GM18517 (cell line): ENCODE results near the gene NIPAL1.
A peak's percentile ranks its signal among the peaks of the same experiment; 100 is the strongest.

Experiments
- ATAC-seq: cut with Tn5 transposase; IDR thresholded peaks from one replicate; pipeline ENCODE4 v1.9.1; 2021; ENCODE audit warnings: mild to moderate bottlenecking, moderate library complexity; ENCODE audit not compliant: unreplicated experiment

NIPAL1 gene

DNA sequence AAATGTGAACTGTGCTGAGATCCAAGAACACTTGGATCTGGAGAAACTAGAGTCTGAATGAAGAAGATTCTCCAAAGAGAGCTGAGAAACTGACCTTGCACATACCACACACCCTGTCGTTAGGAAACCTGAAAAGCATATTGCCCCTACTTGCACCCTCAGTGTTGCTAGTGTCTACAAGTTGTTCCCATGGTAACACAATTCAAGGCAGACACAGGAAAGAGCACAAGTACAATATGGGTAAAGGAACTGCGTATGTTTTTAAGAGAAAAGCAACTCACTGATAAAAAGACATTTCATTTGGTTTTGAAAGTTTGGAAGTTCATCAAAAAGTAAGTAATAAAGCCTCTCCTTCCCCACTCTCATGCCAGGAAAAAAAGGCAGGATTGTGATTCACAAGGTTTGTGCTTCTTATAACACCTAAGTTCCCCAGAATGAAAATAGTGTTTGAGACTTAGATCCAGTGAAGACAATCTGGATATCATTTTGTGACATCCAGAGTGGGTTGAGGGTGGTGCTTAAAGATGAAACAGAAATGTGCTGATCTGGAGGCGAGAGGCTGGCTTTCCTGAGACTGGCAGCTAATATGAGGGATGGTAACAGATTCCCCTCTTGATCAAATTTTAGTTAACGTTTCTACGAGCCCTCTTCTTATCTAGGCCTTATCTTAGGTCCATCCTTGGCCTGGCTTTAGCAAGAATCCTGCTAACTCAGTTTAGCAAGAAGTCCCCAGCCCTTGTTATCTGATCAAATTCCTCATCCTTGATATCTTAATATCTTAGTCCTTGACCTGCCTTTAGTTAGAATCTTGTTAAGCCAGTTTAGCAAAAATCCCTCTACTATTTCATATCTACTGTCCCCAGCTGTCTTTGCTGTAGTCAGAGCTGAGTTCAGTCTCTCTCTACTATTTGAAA lies 42.3 kb downstream of the NIPAL1 start:
- no peak for ATAC-seq

DNA sequence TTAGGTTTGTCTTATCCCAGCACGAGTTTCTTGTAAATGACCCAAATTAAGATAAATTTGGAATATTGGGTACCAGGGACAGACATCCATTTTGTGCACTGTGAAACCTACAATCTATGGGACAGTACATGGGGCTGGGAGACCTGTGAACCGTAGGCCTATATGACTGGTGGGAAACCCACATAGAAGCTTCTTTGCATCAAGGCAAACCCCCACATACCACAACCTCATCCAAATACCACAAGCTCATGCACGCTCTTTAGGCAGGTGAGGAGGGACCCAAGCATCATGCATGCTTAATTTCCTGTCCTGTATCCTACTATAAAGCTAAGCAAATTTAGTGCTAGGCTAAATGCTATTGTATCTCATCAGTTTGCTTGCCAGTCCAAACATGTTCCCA lies 47.8 kb downstream of the NIPAL1 start:
- no peak for ATAC-seq

DNA sequence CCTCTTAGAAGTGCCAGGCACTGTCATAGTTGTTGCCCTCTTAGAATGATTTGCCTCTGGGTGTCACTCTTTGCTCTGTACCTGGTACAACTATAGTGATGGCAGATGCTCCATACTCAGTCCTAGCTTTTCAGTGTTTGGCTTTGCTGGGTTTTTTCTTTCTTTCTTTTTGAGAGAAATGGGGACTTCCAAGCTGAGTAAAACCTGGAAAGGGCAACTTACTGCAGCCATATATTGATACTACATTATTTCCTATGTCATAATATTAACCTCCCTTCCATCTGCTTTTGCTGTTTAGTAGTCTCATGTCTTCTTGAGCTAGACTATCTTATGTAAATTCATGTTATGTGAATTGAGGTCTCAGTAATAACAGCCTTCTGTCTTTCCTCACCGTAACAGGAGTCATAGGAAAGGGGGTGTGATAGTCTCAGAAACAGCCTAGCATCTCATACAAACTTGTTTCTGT lies 49.0 kb downstream of the NIPAL1 start:
- ATAC-seq: peak; percentile 66

DNA sequence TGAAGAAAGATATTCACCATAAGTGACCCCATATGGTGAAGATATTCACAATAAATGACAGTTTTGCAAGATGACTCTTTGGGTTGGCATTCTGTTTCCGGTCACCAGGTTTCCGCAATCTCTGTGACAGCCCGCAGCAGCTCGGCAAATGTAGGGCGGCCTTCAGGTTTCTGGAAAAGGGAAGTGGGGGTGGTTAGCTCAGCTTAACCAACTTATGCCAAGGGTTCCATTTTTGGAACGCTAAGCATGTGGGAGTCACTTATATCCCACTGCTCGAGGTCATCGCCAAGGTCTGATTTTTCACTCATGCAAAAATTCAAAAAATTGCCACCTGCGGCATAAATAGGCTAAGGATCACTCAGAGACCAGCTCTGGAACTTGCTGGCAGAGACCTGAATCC lies 51.0 kb downstream of the NIPAL1 start:
- no peak for ATAC-seq

DNA sequence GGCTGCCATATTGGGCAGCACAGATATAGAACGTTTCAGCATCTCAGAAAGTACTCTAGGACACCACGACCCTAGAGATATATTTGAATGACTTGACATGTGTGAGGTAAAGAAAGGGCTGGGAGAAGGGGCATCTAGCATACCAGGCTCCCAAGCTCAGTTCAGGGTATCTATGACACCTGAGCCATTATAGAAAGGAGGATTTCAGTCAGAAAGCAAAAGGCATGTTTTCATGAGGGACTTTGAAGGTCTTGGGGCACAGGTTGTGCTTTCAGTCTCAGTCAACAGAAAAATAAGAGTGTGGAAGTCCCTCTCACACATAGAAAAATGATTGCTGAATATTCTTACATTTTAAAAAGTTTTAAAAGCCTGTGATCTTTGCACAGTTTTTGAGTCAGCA lies 51.6 kb downstream of the NIPAL1 start:
- ATAC-seq: no peak

DNA sequence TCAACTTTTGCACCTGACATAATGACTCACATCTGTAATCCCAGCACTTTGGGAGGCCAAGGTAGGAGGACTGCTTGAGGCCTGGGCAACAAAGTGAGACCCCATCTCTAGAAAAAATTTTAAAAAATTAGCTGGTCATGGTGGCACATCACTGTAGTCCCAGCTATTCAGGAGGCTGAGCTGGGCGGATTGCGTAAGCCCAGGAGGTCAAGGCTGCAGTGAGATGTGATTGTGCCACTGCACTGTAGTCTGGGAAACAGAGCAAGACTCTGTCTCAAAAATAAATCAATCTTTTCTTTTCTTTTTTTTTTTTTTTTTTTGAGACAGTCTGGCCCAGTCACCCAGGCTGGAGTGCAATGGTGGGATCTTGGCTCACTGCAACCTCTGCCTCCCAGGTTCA lies 52.5 kb downstream of the NIPAL1 start:
- ATAC-seq: no peak

DNA sequence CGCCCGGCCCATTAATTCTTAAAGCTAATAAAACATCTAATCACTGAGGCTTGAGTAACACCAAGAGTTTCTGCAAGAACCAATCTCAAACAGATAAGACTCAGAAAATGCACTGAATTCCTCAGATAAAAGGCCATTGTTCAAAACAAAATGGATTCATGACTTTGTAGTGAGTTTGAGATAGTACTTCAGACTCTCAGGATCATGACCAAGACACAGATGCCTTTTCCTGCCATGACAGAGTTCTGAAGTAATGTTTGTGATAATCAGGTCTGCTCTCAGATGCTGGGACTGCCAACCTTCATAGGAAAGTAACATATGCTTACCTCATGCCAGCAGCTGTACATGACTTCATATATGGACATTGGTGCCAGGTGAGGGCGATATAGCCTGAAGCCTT lies 54.6 kb downstream of the NIPAL1 start:
- no peak for ATAC-seq

DNA sequence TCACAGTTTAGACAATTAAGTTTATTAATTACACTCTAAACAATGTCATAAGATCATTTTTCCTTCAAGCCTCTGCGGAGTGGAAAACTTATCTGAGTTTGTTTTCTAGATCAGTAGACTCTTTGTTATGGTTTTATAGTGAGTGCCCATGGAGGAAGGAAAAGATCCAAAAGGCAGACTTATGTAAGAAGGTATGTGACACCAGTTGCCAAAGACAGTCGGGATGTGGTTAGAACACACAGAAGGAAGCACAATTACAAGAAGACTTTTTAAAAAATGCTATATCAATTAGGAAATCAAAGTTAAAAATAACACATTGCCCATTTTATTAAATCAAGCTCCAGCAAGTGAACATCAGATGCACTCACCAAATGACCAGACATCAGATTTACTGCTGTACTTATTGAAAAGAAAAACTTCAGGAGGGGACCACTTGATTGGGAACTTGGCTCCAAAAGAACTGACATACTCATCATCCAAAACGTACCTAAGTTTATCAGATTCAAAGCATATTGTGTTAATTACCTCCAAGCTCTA lies 57.1 kb downstream of the NIPAL1 start:
- ATAC-seq: no peak

DNA sequence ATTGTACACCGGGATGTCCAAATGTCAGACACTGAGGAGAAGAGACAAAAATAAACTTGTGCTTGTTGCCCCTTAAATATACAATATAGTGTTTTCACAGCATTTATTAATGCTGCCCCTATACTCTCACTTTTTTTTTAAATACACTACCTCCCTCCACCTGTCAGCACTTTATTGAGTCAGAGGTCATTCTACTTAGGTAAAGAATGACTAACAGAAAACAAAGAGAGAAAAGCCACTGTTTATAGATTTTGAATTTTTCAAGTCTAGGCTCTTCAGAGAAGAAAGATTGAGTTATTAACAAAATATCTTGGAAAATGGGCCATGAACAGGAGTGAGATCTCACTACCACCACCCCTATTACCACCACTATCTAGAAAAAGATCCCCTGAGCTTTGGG lies 58.1 kb downstream of the NIPAL1 start:
- ATAC-seq: no peak

DNA sequence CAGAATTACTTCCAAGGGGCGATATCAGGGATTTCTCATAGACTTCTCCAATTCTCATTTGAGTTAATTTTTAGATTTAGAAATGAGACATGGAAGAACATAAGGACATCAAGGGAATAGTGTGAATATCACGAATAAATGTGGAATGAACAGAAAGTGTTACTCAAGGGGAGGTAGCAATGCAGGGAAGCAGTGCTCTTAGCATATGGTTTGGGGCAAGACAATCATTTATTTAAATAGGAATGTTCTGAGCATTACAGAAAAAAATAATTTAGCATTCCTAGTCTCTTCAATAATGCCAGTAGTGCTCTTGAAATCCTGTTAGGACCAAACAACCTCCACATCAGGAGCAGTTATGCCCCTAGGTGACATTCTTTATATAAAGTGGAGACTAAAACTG lies 61.9 kb downstream of the NIPAL1 start:
- ATAC-seq: no peak

DNA sequence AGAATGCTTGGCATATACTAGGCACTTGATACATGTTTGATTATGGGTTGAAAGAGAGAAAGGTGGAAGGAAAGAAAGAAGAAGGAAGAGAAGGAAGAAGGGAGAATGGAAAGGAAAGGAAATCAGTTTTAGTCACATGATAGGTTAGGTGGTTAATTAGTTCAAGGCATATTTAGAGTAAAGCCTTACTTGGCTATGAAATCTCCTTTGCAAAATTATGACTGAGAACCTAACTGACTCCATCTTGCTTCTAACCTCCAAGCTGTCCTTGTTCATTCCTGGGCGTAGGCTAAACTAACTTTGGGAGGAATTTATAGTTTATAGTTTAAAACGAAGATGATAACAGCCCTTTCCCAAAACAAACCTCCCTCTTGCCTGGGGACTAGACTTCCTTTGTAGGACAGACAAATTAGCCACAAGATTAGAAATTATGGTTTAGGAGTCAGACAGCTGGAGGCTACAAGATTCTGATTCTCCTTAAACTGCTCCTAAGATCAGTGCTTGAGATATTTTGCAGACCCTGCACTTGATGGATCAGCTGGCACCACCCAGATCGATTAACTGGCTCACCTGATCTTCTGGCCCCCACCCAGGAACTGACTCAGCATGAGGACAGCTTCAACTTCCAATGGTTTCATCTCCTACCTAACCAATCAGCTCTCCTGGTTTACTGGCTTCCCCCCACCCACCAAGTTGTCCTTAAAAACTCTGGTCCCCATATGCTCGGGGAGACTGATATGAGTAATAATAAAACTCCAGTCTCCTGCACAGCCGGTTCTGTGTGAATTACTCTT lies 62.5 kb downstream of the NIPAL1 start:
- ATAC-seq: no peak

DNA sequence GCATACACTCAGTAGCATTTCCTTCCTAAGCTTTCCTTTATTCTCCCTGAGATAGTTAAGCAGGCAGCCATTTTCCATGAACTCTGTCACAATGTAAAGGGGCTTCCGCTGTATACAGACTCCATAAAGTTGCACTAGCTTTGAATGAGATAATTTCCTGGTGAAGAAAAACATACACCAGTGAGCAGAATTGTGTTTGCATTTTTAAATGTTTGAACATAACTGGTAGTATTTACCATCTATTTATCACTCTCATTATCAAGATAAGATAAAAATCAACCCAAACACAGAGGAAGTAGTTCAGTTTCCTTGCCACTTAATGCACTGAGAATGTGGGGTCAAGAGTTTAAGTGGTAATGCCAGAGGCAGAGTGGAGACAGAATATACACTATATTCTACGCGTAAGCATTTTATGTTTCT lies 63.4 kb downstream of the NIPAL1 start:
- no peak for ATAC-seq

DNA sequence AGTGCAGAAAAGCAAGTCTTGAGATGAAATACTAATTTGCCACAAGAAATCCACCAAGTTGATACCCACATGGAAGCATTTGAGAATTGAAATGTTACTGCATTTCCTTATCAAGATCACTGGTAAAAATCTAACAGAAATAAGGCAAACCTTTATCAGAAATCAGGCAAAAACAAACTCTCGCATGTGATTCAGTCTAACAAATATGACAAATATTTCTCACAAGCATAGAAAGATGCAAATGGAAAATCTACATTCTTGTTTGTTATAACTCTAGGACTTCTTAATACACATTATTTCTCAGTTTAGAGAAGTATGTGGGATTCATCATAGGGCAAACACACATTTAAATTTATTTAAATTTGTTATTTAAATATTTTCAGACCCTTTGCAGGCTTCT lies 64.6 kb downstream of the NIPAL1 start:
- ATAC-seq: no peak

DNA sequence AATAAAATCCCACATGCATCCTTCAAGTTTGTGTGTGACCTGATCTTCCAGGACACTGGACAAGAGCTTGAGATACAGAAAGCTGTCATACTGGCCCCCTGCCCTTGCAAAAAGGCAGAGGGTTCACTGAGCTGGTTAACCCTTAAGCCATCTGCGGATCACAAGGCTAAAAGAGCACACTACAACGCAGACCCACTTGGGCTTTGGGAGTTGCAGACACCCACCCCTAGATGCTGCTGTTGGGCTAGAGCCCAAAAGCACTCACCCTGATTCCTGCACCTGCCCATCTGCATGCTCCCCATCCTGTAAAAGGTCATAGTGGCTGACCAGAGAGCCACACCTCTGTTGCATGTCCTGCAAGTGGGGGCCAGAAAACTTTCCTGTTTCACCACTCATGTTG lies 66.4 kb downstream of the NIPAL1 start:
- ATAC-seq: no peak

DNA sequence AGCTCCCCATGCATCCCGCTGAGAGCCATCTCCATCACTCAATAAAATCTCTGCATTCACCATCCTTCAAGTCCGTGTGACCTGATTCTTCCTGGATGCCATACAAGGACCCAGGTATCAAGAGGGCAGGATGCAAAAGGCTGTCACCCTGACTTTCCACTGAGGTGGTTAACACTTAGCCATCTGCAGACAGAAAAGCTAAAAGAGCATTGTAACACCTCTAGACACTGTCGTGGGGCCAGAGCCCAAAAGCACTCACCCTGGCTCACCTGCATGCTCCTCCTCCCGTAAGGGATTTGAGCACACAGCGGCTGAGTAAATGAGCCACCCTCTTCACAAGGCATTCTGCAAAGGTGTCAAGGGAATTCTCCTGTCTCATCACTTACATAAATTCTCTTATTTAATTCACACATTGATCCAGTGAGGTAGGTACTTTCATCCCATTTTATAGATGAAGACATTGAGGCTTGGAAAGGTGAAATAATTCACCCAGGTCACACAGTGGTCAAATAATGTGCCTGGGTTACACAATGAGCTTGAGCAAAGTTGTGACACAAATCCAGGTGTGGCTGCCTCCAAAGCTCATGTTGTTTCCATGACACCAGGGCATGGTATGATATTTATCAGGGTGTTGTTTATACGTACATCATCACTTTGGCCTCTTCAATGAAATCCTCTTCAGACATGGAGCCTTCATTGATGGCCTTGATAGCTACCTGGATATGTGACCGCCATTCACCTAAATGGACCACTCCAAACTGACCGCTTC lies 69.4 kb downstream of the NIPAL1 start:
- no peak for ATAC-seq
